ENCODE results near the gene KLRF2.

GRCh38 chr12:9920451-9920850, 39.2 kb downstream of the KLRF2 start:
- TF ChIP-seq CTCF (IDR thresholded peaks at IDR 0.05) = no peak
- no peak for TF ChIP-seq POLR2AphosphoS5 (IDR thresholded peaks at IDR 0.05)

All from stomach (tissue), 4 donors.